Measurements from ENCODE around the gene PM20D2.

The PM20D2 gene

DNA sequence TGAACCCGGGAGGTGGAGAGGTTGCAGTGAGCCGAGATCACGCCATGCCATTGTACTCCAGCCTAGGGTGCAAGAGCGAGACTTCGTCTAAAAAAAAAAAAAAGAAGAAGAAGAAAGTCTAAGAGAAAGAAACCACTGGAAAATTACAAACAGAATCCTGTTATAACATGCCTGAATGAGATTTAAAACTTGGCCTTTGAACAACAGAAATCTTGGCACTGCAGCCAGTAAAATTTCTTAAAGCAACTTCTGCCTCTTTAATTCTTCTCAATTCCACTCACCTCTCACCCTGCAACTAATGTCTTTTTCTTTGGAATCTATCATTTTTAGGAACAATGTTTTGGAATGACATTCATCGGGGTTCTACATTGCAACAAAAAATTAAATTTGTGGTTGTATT lies 26.3 kb downstream of the PM20D2 start:
- Histone ChIP-seq H4K20me1 (no peaks in the 10 kb centered on the region), H3K27me3 (no peaks in the 10 kb centered on the region), H3K4me3 (no peak overlapping the region), H3K4me2 (no peak overlapping the region), H3K9me3 (no peaks in the 10 kb centered on the region), H3K27ac (no peak overlapping the region), H3K36me3 (no peaks in the 10 kb centered on the region), H3K4me1 (no peaks in the 10 kb centered on the region), H3K9ac (no peak overlapping the region)
- no peak for TF ChIP-seq Cebpa-rat (IDR thresholded peaks at IDR 0.05)

DNA sequence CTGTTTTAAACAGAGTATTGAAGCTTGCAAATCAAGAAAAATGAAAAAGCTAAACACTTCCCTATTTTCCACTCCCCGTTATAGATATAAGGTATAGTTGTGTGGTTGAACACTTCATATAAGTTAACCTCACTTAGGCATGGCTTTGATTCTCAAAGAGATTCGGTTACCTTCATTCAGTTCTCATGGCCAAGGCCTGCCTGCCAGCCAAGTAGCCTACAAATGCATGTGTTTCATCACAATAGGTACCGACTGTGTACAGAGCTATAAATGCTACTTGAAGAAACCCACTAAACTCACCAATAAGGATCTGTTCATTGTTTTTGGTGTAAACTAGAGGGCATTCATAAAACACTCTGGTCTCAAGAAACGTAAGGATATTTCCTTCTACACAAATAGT lies 27.8 kb downstream of the PM20D2 start:
- Histone ChIP-seq H3K9me3 (no peaks in the 10 kb centered on the region), H3K36me3 (no peaks in the 10 kb centered on the region), H3K4me1 (no peaks in the 10 kb centered on the region), H3K27me3 (no peaks in the 10 kb centered on the region), H4K20me1 (no peaks in the 10 kb centered on the region), H3K4me3 (no peak overlapping the region), H3K27ac (no peak overlapping the region), H3K4me2 (no peak overlapping the region), H3K9ac (no peak overlapping the region)
- no peak for TF ChIP-seq Cebpa-rat (IDR thresholded peaks at IDR 0.05)

DNA sequence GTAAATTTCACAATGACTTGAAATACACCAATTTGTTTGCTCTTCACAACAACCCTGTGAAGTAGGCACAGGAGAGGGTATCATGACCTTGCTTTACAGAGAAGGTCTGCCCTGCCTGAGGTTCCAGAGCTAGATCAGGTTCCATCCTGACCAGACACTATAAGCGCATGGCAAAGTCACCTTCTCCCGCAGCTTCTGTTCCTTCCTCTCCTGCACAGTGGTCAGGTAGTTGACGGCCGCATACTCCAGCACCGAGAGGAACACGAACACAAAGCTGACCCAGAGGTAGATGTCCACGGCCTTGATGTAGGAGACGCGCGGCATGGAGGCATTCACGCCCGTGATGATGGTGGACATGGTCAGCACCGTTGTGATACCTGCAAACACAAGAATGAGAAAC lies 34.3 kb downstream of the PM20D2 start:
- Histone ChIP-seq H3K4me3 (no peak overlapping the region), H3K9me3 (no peaks in the 10 kb centered on the region), H3K9ac (no peak overlapping the region), H3K27me3 (no peaks in the 10 kb centered on the region), H4K20me1 (no peaks in the 10 kb centered on the region), H3K4me2 (no peak overlapping the region), H3K27ac (no peak overlapping the region), H3K4me1 (no peaks in the 10 kb centered on the region), H3K36me3 (no peaks in the 10 kb centered on the region)
- TF ChIP-seq Cebpa-rat (IDR thresholded peaks at IDR 0.05) = no peak

DNA sequence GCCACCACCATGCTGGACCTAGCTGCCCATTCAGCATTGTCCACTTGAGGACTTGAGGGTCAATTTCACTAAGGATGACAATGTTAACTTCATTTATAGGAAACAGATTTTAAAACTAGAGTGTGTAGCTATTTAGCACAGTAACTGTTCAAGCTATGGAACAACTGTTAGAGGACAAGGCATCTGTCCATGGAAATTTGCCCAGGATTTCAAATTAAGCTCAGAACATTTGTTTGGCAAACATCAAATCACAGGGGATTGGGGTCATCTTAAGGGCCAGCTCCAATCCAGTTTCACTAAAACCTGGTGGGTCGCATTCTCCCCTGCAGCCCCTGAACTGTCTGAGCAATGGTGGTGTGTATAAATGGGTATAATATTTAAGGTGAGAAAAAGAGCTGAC lies 35.1 kb downstream of the PM20D2 start:
- Histone ChIP-seq H3K9me3 (no peaks in the 10 kb centered on the region), H3K4me1 (no peaks in the 10 kb centered on the region), H3K9ac (no peak overlapping the region), H3K4me2 (no peak overlapping the region), H3K27ac (no peak overlapping the region), H3K4me3 (no peak overlapping the region), H3K27me3 (no peaks in the 10 kb centered on the region), H4K20me1 (no peaks in the 10 kb centered on the region), H3K36me3 (no peaks in the 10 kb centered on the region)
- TF ChIP-seq Cebpa-rat (IDR thresholded peaks at IDR 0.05) = no peak

DNA sequence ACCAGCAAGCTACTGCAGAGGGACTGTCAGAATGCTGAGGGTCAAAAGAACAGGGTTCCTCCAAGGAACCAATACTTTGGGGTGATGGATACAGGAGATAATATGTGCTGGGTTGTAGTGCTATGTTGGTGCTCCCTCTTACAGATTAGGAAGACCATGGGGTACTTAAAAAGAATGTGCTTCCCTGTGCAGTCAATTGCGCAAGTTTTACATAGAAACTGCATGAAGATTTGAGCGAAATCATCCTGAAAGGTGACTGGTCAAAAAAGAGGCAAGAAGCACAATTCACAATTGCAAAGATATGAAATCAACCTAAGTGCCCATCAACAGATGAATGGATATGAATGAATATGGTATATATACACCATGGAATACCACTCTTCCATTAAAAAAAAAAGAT lies 37.4 kb downstream of the PM20D2 start:
- TF ChIP-seq Cebpa-rat (IDR thresholded peaks at IDR 0.05) = no peak

DNA sequence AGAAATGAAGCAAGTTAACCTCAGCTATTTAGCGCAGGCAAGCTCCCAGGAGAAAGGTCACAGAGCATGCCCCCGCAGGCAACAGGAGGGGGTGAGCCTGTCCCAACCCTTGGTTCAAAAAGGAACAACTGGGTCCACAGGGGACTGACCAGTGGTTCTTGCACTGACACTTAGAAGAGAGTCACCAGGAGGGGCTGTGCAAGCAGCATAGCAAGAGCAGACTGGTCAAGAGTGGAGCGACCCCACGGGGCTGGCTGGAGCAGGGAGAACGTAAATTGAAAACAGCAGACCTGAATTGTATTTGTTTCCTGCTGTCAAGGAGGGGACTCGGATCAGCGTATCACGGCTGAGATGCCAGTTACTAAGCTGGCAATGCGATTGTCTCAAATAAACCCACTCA lies 38.5 kb downstream of the PM20D2 start:
- H3K4me1 ChIP-seq = no peaks in the 10 kb centered on the region
- H3K9ac ChIP-seq = no peak overlapping the region
- no peak overlapping the region for H3K4me2 ChIP-seq
- H4K20me1 ChIP-seq = no peaks in the 10 kb centered on the region
- H3K27ac ChIP-seq = no peak overlapping the region
- no peak for TF ChIP-seq Cebpa-rat (IDR thresholded peaks at IDR 0.05)
- no peaks in the 10 kb centered on the region for H3K27me3 ChIP-seq
- no peaks in the 10 kb centered on the region for H3K9me3 ChIP-seq
- H3K4me3 ChIP-seq = no peak overlapping the region
- no peaks in the 10 kb centered on the region for H3K36me3 ChIP-seq

More for the DNA sequence above, 37.4 kb downstream of the PM20D2 start:
- Histone ChIP-seq H3K9ac (no peak overlapping the region), H3K4me3 (no peak overlapping the region), H3K9me3 (no peaks in the 10 kb centered on the region), H4K20me1 (no peaks in the 10 kb centered on the region), H3K4me1 (no peaks in the 10 kb centered on the region), H3K4me2 (no peak overlapping the region), H3K27ac (no peak overlapping the region), H3K36me3 (no peaks in the 10 kb centered on the region), H3K27me3 (no peaks in the 10 kb centered on the region)

DNA sequence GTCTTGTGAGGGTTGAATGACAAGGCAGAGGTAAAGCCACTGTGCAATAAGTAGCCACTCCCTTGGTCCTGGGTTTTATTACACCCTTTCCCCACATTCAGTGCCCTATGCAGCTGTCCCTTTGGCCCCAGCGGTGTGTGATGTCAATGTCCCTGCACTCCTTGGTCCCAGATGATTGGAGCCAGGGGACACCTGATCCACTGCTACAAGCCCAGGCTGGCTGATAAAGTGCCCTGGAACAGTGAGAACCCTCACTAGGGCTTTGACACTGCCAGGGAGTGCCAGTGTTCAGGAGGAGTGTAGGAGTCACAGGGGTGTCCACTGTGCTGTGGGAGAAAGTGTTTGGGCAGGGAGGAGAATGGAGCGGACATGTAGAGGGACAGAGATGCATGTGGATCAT lies 40.9 kb downstream of the PM20D2 start:
- H3K4me1 ChIP-seq = no peaks in the 10 kb centered on the region
- H3K27ac ChIP-seq = no peak overlapping the region
- H3K4me3 ChIP-seq = no peak overlapping the region
- H4K20me1 ChIP-seq = no peaks in the 10 kb centered on the region
- no peaks in the 10 kb centered on the region for H3K9me3 ChIP-seq
- H3K36me3 ChIP-seq = no peaks in the 10 kb centered on the region
- no peak overlapping the region for H3K4me2 ChIP-seq
- H3K27me3 ChIP-seq = no peaks in the 10 kb centered on the region
- H3K9ac ChIP-seq = no peak overlapping the region
- no peak for TF ChIP-seq Cebpa-rat (IDR thresholded peaks at IDR 0.05)

DNA sequence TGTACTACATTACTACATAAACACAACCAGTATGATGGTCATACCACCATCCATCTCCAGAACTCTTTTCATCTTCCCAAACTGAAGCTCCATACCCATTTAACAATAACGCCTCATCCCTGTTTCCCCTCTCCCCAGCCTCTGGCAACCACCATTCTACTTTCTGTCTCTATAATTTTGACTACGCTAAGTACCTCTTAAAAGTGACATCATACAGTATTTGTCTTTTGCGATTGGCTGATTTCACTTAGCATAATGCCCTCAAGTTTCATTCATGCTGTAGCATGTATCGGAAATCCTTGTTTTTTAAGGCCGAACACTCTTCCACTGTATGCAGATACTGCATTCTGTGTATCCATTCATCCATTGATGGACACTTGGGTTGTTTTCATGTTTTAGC lies 41.6 kb downstream of the PM20D2 start:
- Histone ChIP-seq H4K20me1 (no peaks in the 10 kb centered on the region), H3K9me3 (no peaks in the 10 kb centered on the region), H3K4me1 (no peaks in the 10 kb centered on the region), H3K36me3 (no peaks in the 10 kb centered on the region), H3K4me3 (no peak overlapping the region), H3K27me3 (no peaks in the 10 kb centered on the region), H3K9ac (no peak overlapping the region), H3K27ac (no peak overlapping the region), H3K4me2 (no peak overlapping the region)
- TF ChIP-seq Cebpa-rat (IDR thresholded peaks at IDR 0.05) = no peak

DNA sequence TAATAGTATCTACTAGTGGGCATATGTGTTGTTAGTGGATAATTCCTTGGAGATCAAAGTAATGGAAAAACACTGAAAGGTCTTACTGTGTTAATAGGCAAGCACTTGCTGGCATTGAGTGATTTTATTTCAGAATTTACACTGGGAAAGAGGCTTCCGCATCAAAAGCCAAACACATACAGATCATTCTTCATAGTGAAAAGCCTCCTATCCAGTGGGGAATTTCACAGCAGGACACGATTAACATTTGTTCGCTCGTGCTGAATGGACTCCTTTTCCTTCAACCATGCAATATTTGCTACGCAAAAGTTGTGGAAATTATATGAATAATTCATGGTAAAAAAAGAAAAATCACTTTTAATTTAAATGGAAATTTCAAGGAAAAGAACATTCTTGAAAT lies 44.9 kb downstream of the PM20D2 start:
- no peak overlapping the region for H3K4me2 ChIP-seq
- H3K4me1 ChIP-seq = no peaks in the 10 kb centered on the region
- no peaks in the 10 kb centered on the region for H3K27me3 ChIP-seq
- H4K20me1 ChIP-seq = no peaks in the 10 kb centered on the region
- H3K4me3 ChIP-seq = no peak overlapping the region
- no peaks in the 10 kb centered on the region for H3K36me3 ChIP-seq
- H3K9me3 ChIP-seq = peaks cover 18% of the 10 kb centered on the region
- H3K9ac ChIP-seq = no peak overlapping the region
- TF ChIP-seq Cebpa-rat (IDR thresholded peaks at IDR 0.05) = no peak
- H3K27ac ChIP-seq = no peak overlapping the region

DNA sequence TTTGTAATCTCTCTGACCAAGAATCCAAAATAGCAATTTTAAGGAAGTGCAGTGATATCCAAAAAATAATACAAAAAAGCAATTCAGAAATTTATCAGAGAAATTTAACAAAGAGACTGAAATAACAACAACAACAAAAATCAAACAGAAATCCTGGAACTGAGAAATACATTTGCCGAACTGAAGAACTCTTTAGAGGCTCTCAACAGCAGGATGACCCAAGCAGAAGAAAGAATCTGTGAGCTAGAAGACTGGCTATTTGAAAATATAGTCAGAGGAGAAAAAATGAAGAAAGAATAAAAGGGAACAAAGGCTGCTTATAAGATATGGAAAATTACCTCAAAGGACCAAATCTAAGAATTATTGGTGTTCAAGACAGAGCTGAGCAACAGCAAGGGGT lies 48.7 kb downstream of the PM20D2 start:
- no peak for TF ChIP-seq Cebpa-rat (IDR thresholded peaks at IDR 0.05)
- peaks cover 18% of the 10 kb centered on the region for H3K9me3 ChIP-seq
- H3K36me3 ChIP-seq = no peaks in the 10 kb centered on the region

DNA sequence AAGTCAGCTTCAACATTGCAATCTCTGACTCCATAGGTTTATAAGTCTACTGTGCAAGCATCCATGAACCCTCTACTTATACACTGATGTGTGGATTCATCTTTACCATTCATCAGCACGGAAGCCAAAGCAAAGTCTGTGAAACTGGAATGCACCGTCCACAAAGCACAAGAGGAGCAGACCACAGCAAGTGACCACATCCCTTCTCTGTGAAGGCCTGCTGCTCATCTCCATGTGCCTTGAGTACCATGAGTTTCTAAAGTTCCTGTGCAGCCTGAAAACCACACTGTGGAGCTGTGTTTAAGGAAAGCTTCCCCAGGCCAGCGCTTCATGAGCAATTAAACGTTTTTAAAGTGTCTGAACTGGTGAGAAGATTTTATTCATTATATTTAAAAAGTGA lies 51.3 kb downstream of the PM20D2 start:
- H3K9ac ChIP-seq = no peak overlapping the region
- H3K4me1 ChIP-seq = no peaks in the 10 kb centered on the region
- peaks cover 18% of the 10 kb centered on the region for H3K9me3 ChIP-seq
- no peak overlapping the region for H3K27ac ChIP-seq
- no peak overlapping the region for H3K4me2 ChIP-seq
- H3K36me3 ChIP-seq = no peaks in the 10 kb centered on the region
- no peaks in the 10 kb centered on the region for H3K27me3 ChIP-seq
- no peaks in the 10 kb centered on the region for H4K20me1 ChIP-seq
- no peak overlapping the region for H3K4me3 ChIP-seq
- no peak for TF ChIP-seq Cebpa-rat (IDR thresholded peaks at IDR 0.05)

More for the DNA sequence above, 48.7 kb downstream of the PM20D2 start:
- no peak overlapping the region for H3K4me2 ChIP-seq
- H3K9ac ChIP-seq = no peak overlapping the region
- no peak overlapping the region for H3K4me3 ChIP-seq
- no peaks in the 10 kb centered on the region for H3K27me3 ChIP-seq
- H3K4me1 ChIP-seq = no peaks in the 10 kb centered on the region
- H3K27ac ChIP-seq = no peak overlapping the region
- no peaks in the 10 kb centered on the region for H4K20me1 ChIP-seq

All from BLaER1 (cell line).